Activated B cell treated with CpG ODN at 0.5 μM for 24 hours (primary cell): Measurements from ENCODE around the gene ADARB1. TPM values are rescaled to one million over a fixed set of nuclear protein-coding genes. Genes with fewer than 3 reads are reported as not detected.

Experiments used
- ATAC-seq: fragments of 200-7000 bp; cut with Tn5 transposase; one replicate; pipeline ENCODE4 v1.10.0; 2021; ENCODE audit warnings: low read depth, mild to moderate bottlenecking, moderate library complexity
- CTCF ChIA-PET: fragments of 350-600 bp; sonication (Branson Sonifier 250); formaldehyde crosslinking; loops from one replicate; lab custom pipeline; 2021; ENCODE audit warnings: antibody characterized with exemption; lab: Charles Lee
- POLR2A ChIA-PET: fragments of 350-600 bp; sonication (Branson Sonifier 250); formaldehyde crosslinking; loops from one replicate; lab custom pipeline; 2021; ENCODE audit warnings: antibody characterized with exemption; lab: Charles Lee
- DNase-seq: peaks from one replicate; pipeline ENCODE4 v3.0.0; 2022
- H3K27ac Mint-ChIP-seq: one replicate; pipeline ENCODE4 v1.8.0; 2020; ENCODE audit warnings: mixed read lengths
- H3K27me3 Mint-ChIP-seq: one replicate; pipeline ENCODE4 v1.8.0; 2021; ENCODE audit warnings: mixed read lengths
- H3K36me3 Mint-ChIP-seq: one replicate; pipeline ENCODE4 v1.8.0; 2021; ENCODE audit warnings: low read depth, mixed read lengths
- H3K4me1 Mint-ChIP-seq: one replicate; pipeline ENCODE4 v1.8.0; 2021; ENCODE audit warnings: mixed read lengths
- H3K4me3 Mint-ChIP-seq: one replicate; pipeline ENCODE4 v1.8.0; 2020; ENCODE audit warnings: mild to moderate bottlenecking, mixed read lengths
- H3K9me3 Mint-ChIP-seq: one replicate; pipeline ENCODE4 v1.8.0; 2020; ENCODE audit warnings: mixed read lengths
- CTCF ChIP-seq: fragments of 200-600 bp; IDR thresholded peaks from one replicate; pipeline ENCODE4 v1.8.0; 2022; ENCODE audit warnings: antibody characterized with exemption, mild to moderate bottlenecking
- intact Hi-C: fragments of 100-400 bp; cut with micrococcal nuclease; formaldehyde crosslinking; loops from one replicate; pipeline ENCODE4 v1.15.1; 2024
- total RNA-seq: library from RNA; stranded (reverse); gene quantifications from 2 replicates; pipeline ENCODE4 v1.2.3, GENCODE V29; 2022

ADARB1 gene
- total RNA-seq, 1 donor from 2014 or later, result 22.6 TPM

GRCh38 chr21:45127937-45128336 lies 53.6 kb downstream of the ADARB1 start:
- ChIA-PET CTCF (interaction anchor here (0.6 to 9.8 kb wide), 30 partner anchors 9 to 327 kb away, joined by 3 to 224 read pairs (median 5); partner anchors contain the start of genes PTTG1IP and SLX9), POLR2A (interaction anchor here (1.2 to 1.6 kb wide), 2 partner anchors 18 to 178 kb away, joined by 3 to 5 read pairs; no protein-coding TSS in a partner anchor)
- peaks cover 12% of the 10 kb centered on the region for H3K36me3 Mint-ChIP-seq
- DNase-seq, result no peak
- no peak for ATAC-seq
- no peaks in the 10 kb centered on the region for H3K9me3 Mint-ChIP-seq
- H3K4me1 Mint-ChIP-seq, result peaks cover 86% of the 10 kb centered on the region
- no peaks in the 10 kb centered on the region for H3K27me3 Mint-ChIP-seq
- no peak overlapping the region for H3K27ac Mint-ChIP-seq
- H3K4me3 Mint-ChIP-seq, result no peak overlapping the region
- intact Hi-C loops, result loop anchor here (1.0 to 10.0 kb wide), 7 partner anchors 18 to 327 kb away; partner anchors contain the start of gene UBE2G2
- no peak for TF ChIP-seq CTCF

GRCh38 chr21:45128613-45129188 lies 54.3 kb downstream of the ADARB1 start:
- DNase-seq (peak; percentile 64), ATAC-seq (peak; percentile 93)
- peaks cover 15% of the 10 kb centered on the region for H3K36me3 Mint-ChIP-seq
- peak overlapping the region; percentile 13 for H3K4me3 Mint-ChIP-seq
- peak; percentile 94 for TF ChIP-seq CTCF
- intact Hi-C loops, result loop anchor here (1.0 to 10.0 kb wide), 7 partner anchors 18 to 327 kb away; partner anchors contain the start of gene UBE2G2
- H3K27me3 Mint-ChIP-seq, result no peaks in the 10 kb centered on the region
- H3K27ac Mint-ChIP-seq, result no peak overlapping the region
- POLR2A ChIA-PET, result interaction anchor here (0.6 to 1.6 kb wide), 4 partner anchors 19 to 179 kb away, joined by 3 to 5 read pairs (median 3); no protein-coding TSS in a partner anchor
- CTCF ChIA-PET, result interaction anchor here (0.6 to 9.8 kb wide), 30 partner anchors 9 to 328 kb away, joined by 3 to 224 read pairs (median 5); partner anchors contain the start of genes PTTG1IP and SLX9
- peaks cover 81% of the 10 kb centered on the region for H3K4me1 Mint-ChIP-seq
- no peaks in the 10 kb centered on the region for H3K9me3 Mint-ChIP-seq

- DNase-seq (no peak), ATAC-seq (no peak)
- Mint-ChIP-seq H3K4me1 (peaks cover 74% of the 10 kb centered on the region), H3K4me3 (no peak overlapping the region), H3K36me3 (peaks cover 16% of the 10 kb centered on the region), H3K27me3 (no peaks in the 10 kb centered on the region), H3K27ac (no peak overlapping the region), H3K9me3 (no peaks in the 10 kb centered on the region)
- ChIA-PET CTCF (interaction anchor here (0.7 to 9.8 kb wide), 19 partner anchors 8 to 377 kb away, joined by 3 to 224 read pairs (median 9); partner anchors contain the start of gene SLX9), POLR2A (interaction anchor here (0.6 to 1.6 kb wide), 3 partner anchors 20 to 54 kb away, joined by 3 to 5 read pairs (median 3); no protein-coding TSS in a partner anchor)
- intact Hi-C loops, result loop anchor here (2.0 to 10.0 kb wide), 2 partner anchors 115 to 237 kb away; no protein-coding TSS in a partner anchor
- no peak for TF ChIP-seq CTCF
Observed at GRCh38 chr21:45129189-45129923, 55.0 kb downstream of the ADARB1 start.

- H3K4me1 Mint-ChIP-seq, result peaks cover 64% of the 10 kb centered on the region
- no peak for TF ChIP-seq CTCF
- no peak for ATAC-seq
- H3K36me3 Mint-ChIP-seq, result peaks cover 25% of the 10 kb centered on the region
- H3K4me3 Mint-ChIP-seq, result no peak overlapping the region
- no peaks in the 10 kb centered on the region for H3K27me3 Mint-ChIP-seq
- intact Hi-C loops, result loop anchor here (2.0 kb wide), 1 partner anchor 620 kb away; no protein-coding TSS in a partner anchor
- ChIA-PET CTCF (interaction anchor here (0.6 to 9.8 kb wide), 7 partner anchors 7 to 635 kb away, joined by 3 to 224 read pairs (median 25); no protein-coding TSS in a partner anchor), POLR2A (no interaction called here)
- DNase-seq, result no peak
- no peak overlapping the region for H3K27ac Mint-ChIP-seq
- no peaks in the 10 kb centered on the region for H3K9me3 Mint-ChIP-seq
Observed at GRCh38 chr21:45130324-45130774, 56.0 kb downstream of the ADARB1 start.
